ENCODE measurements around the gene PYGM. TPM values are rescaled to one million over a fixed set of nuclear protein-coding genes. Genes with fewer than 3 reads are reported as not detected.
A peak's percentile ranks its signal among the peaks of the same experiment; 100 is the strongest.

PYGM gene
- total and polyA plus RNA-seq, 2 of the 13 experiments (the other 11 are each of a cell fraction or from before 2014, with no cell fraction given) = 0.11 to 0.12 TPM

DNA sequence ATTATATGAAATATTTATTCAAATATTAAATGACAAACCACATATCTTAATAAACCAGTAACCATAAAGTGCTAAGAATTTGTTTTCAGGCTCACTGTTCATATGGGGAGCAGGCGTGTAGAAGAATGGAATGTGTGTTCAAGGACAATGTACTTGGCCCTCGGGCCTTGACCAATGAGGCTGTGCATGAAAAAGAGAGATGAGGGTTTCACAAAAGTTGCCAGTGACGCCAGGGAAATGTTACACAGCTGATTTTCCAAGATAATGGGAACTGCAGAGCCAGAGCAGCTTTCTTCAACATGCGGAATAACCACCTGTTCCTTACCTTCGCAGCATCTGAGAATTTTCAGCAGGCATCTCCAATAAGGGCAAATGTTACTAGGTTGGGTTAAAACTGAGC, 14.4 kb upstream of the PYGM start (continued):
- TF ChIP-seq ZNF484 (CRISPR knock-in tag; IDR thresholded peaks at IDR 0.05; ENCODE audit: borderline replicate concordance, low read depth) (no peak), POLR2AphosphoS2 (IDR thresholded peaks at IDR 0.05; ENCODE audit: low read depth, low read length) (no peak)

GRCh38 chr11:64772303-64773018, 12.7 kb upstream of the PYGM start:
- no peaks in the 10 kb centered on the region; a peak in 1 of 5 replicates for H3K27me3 ChIP-seq (ENCODE audit: control insufficient read depth in 1 of 2, insufficient read depth in 2 of 2, low read length in 2 of 2)
- CTCF ChIA-PET (ENCODE audit: low intra/inter-chr PET ratio, low total read pairs) = no interaction called here
- DNase-seq (ENCODE audit: low spot score) (no peak), ATAC-seq (no peak), FAIRE-seq (no peak)
- H3K4me1 ChIP-seq (ENCODE audit: insufficient read depth, low read length) = peaks cover 44% of the 10 kb centered on the region
- H4K20me1 ChIP-seq (ENCODE audit: insufficient read depth, low read length) = peaks cover 97% of the 10 kb centered on the region
- no peak overlapping the region for H3K4me3 ChIP-seq (replicated peaks in 1 of 3; ENCODE audit: insufficient read depth in 1 of 3, low read depth in 2 of 3, low read length in 3 of 3)
- 96% methylated on average over 3 of the region's 3 CpGs for WGBS (ENCODE audit: low lambda C conversion rate)
- H2AFZ ChIP-seq (ENCODE audit: low read length) = no peak overlapping the region
- POLR2A ChIA-PET = interaction anchor here (1.6 kb wide), 1 partner anchor 9 kb away, joined by 4 read pairs; no protein-coding TSS in a partner anchor
- intact Hi-C loops (cut with micrococcal nuclease; ENCODE audit: unreplicated experiment) (no loop called here), in situ Hi-C loops (cut with HindIII; ENCODE audit: extremely low pct_ligation_motif_present, low pct_unique_long_range_greater_than_20kb) (no loop called here)
- H3K36me3 ChIP-seq (replicated peaks in 1 of 2; ENCODE audit: control insufficient read depth in 1 of 2, insufficient read depth in 2 of 2, low read length in 2 of 2) = peaks cover 61 to 97% of the 10 kb centered on the region in 2 experiments
- H3K9me3 ChIP-seq (ENCODE audit: low read length) = no peaks in the 10 kb centered on the region
- TF ChIP-seq ATF7-NPFF (CRISPR knock-in tag; IDR thresholded peaks at IDR 0.05; ENCODE audit: low read depth) (no peak), POLR2A (IDR thresholded peaks at IDR 0.05; ENCODE audit: insufficient read depth in 1 of 2, low read depth in 2 of 2, low read length in 2 of 2) (peak in 1 of 2 experiments; percentile 23; a peak in 1 of 4 replicates), ATF7 (IDR thresholded peaks at IDR 0.05) (peak; percentile 52), ATF7 (CRISPR knock-in tag; IDR thresholded peaks at IDR 0.05) (no peak), ZNF432 (CRISPR knock-in tag; IDR thresholded peaks at IDR 0.05; ENCODE audit: borderline replicate concordance) (no peak), KLF16 (CRISPR knock-in tag; IDR thresholded peaks at IDR 0.05) (no peak), ZNF468 (CRISPR knock-in tag; IDR thresholded peaks at IDR 0.05) (no peak)
- TF ChIP-seq, protein P1, sequence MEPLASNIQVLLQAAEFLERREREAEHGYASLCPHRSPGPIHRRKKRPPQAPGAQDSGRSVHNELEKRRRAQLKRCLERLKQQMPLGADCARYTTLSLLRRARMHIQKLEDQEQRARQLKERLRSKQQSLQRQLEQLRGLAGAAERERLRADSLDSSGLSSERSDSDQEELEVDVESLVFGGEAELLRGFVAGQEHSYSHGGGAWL (CRISPR knock-in tag; IDR thresholded peaks at IDR 0.05) = no peak
- no peak overlapping the region for H3K9ac ChIP-seq (ENCODE audit: insufficient read depth, low read depth, low read length)
- no peak overlapping the region for H3K27ac ChIP-seq (ENCODE audit: extremely low read length, insufficient read depth, low read length)
- no peak overlapping the region for H3K4me2 ChIP-seq (ENCODE audit: low read depth, low read length)
- BruUV-seq (replicated peaks) = no TSS peak
- peaks cover 56% of the 10 kb centered on the region for H3K79me2 ChIP-seq (ENCODE audit: insufficient read depth, low read length)

All from HepG2 (cell line).